Erythroblast (primary cell): ENCODE measurements around the gene KDM2A.

Experiments used
- GATA1 ChIP-seq: IDR thresholded peaks from 2 replicates; pipeline ENCODE4 v1.6.1; 2011; ENCODE audit warnings: low read depth, mild to moderate bottlenecking, control low read depth, low read length, moderate library complexity
- POLR2A ChIP-seq: IDR thresholded peaks from 2 replicates; pipeline ENCODE4 v1.6.1; 2011; ENCODE audit warnings: mild to moderate bottlenecking, low read length

GRCh38 chr11:67199751-67200150 is 80.7 kb downstream of the KDM2A start:
- no peak for TF ChIP-seq POLR2A
- TF ChIP-seq GATA1, result no peak
